Activated CD4-positive, alpha-beta memory T cell treated with anti-CD3 and anti-CD28 coated beads, Interleukin-2, amount 10 ng/mL, durations not matched to agents 7 days and 5 days (primary cell): Measurements from ENCODE around the gene RBM8A. TPM values are rescaled to one million over a fixed set of nuclear protein-coding genes. Genes with fewer than 3 reads are reported as not detected.

Experiments used
- CTCF ChIA-PET: fragments of 350-600 bp; sonication (Branson Sonifier 250); formaldehyde crosslinking; loops from one replicate; lab custom pipeline; 2021; ENCODE audit warnings: antibody characterized with exemption, inconsistent platforms; lab: Charles Lee
- POLR2A ChIA-PET: fragments of 350-600 bp; sonication (Branson Sonifier 250); formaldehyde crosslinking; loops from one replicate; lab custom pipeline; 2021; ENCODE audit warnings: antibody characterized with exemption; lab: Charles Lee
- DNase-seq: peaks from one replicate; pipeline ENCODE4 v3.0.0-alpha.2; 2020
- H3K27ac Mint-ChIP-seq: one replicate; pipeline ENCODE4 v1.8.0; 2021; ENCODE audit warnings: mild to moderate bottlenecking, mixed read lengths
- H3K27me3 Mint-ChIP-seq: one replicate; pipeline ENCODE4 v1.8.0; 2021; ENCODE audit warnings: mixed read lengths
- H3K36me3 Mint-ChIP-seq: one replicate; pipeline ENCODE4 v1.8.0; 2021; ENCODE audit warnings: low read depth, mixed read lengths
- H3K4me1 Mint-ChIP-seq: one replicate; pipeline ENCODE4 v1.8.0; 2021; ENCODE audit warnings: mixed read lengths
- H3K4me3 Mint-ChIP-seq: one replicate; pipeline ENCODE4 v1.8.0; 2021; ENCODE audit warnings: mild to moderate bottlenecking, mixed read lengths
- H3K9me3 Mint-ChIP-seq: one replicate; pipeline ENCODE4 v1.8.0; 2021; ENCODE audit warnings: mixed read lengths
- total RNA-seq, 2 experiments: library from RNA; stranded (reverse); gene quantifications; one replicate each; pipeline ENCODE4 v1.2.3, GENCODE V29; 2021

Gene RBM8A
- total RNA-seq, 2 experiments from 2014 or later, result 168 to 174 TPM

DNA sequence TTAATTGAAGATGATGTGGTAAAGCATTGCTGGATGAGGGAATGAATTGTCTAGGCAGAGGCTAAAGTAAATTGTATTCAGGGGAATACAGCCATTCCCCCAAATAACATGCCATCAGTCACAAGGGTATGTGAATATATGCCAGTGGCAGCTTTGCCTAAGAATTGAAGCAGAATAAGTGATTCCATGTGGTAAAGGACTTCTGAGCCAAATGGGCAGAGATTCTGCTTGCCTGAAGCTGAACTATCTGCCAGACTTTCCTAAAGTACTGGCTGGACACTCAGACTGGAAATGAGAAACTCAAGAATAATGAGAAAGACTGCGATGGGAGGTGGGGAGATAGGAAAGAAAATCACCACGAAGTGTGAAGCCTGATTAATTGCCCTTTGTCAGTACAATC, 28.2 kb upstream of the RBM8A start:
- Mint-ChIP-seq H3K36me3 (peaks cover 28% of the 10 kb centered on the region), H3K4me3 (peak overlapping the region; percentile 86), H3K27me3 (peaks cover 5% of the 10 kb centered on the region), H3K27ac (no peak overlapping the region), H3K9me3 (no peaks in the 10 kb centered on the region), H3K4me1 (peaks cover 73% of the 10 kb centered on the region)
- no peak for DNase-seq
- CTCF ChIA-PET, result interaction anchor here (0.6 to 5.9 kb wide), 3 partner anchors 15 to 47 kb away, joined by 3 to 34 read pairs (median 3); partner anchors contain the start of gene RBM8A
- POLR2A ChIA-PET, result interaction anchor here (1.0 to 12.6 kb wide), 5 partner anchors 9 to 97 kb away, joined by 4 to 264 read pairs (median 9); partner anchors contain the start of genes ANKRD34A, PIAS3, POLR3GL and RBM8A

DNA sequence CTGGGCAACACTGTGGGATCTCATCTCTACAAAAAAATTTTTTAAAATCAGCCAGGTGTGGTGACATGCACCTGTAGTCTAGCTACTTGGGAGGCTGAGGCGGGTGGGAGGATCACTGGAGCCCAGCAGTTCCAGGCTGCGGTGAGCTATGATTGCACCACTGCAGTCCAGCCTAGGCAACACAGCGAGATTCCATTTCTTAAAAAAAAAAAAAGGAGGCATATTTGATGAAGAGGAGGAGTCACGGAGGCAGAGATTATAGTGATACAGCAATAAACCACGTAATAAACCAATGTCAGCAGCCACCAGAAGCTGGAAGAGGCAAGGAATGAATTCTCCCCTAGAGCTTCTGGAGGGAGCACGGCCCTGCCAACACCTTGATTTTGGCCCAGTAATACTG, 26.6 kb upstream of the RBM8A start:
- H3K27ac Mint-ChIP-seq, result no peak overlapping the region
- no peaks in the 10 kb centered on the region for H3K9me3 Mint-ChIP-seq
- no peaks in the 10 kb centered on the region for H3K27me3 Mint-ChIP-seq
- no peak for DNase-seq
- POLR2A ChIA-PET, result interaction anchor here (2.6 to 12.6 kb wide), 2 partner anchors 11 to 26 kb away, joined by 9 to 264 read pairs; partner anchors contain the start of genes ANKRD34A, POLR3GL and RBM8A
- peaks cover 69% of the 10 kb centered on the region for H3K4me1 Mint-ChIP-seq
- CTCF ChIA-PET, result interaction anchor here (0.7 to 5.9 kb wide), 2 partner anchors 26 kb away, joined by 3 to 34 read pairs; partner anchors contain the start of gene RBM8A
- peaks cover 31% of the 10 kb centered on the region for H3K36me3 Mint-ChIP-seq
- no peak overlapping the region for H3K4me3 Mint-ChIP-seq

DNA sequence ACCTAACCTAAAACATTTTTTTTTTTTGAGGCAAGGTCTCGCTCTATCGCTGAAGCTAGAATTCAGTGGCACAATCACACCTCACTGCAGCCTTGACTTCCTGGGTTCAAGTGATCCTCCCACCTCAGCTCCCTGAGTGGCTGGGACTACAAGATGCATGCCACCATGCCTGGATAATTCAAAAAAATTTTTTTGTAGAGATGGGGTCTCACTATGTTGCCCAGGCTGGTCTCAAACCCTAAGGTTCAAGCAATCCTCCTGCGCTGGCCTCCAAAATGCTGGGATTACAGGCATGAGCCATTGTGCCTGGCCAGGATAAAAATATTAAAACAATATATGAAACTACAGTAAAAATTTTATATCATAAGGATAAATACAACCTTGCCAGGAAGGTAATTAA, 25.6 kb upstream of the RBM8A start:
- H3K4me1 Mint-ChIP-seq, result peaks cover 59% of the 10 kb centered on the region
- H3K9me3 Mint-ChIP-seq, result no peaks in the 10 kb centered on the region
- ChIA-PET CTCF (interaction anchor here (0.7 kb wide), 1 partner anchor 11 kb away, joined by 3 read pairs; the partner anchor contains the start of genes ANKRD34A and POLR3GL), POLR2A (interaction anchor here (1.5 to 1.9 kb wide), 2 partner anchors 11 to 26 kb away, joined by 7 to 9 read pairs; partner anchors contain the start of genes ANKRD34A, POLR3GL and RBM8A)
- no peaks in the 10 kb centered on the region for H3K27me3 Mint-ChIP-seq
- no peak overlapping the region for H3K27ac Mint-ChIP-seq
- H3K4me3 Mint-ChIP-seq, result no peak overlapping the region
- no peak for DNase-seq
- peaks cover 31% of the 10 kb centered on the region for H3K36me3 Mint-ChIP-seq

GRCh38 chr1:145951526-145951925, 24.2 kb upstream of the RBM8A start:
- H3K4me3 Mint-ChIP-seq, result no peak overlapping the region
- H3K4me1 Mint-ChIP-seq, result peaks cover 53% of the 10 kb centered on the region
- no peak for DNase-seq
- ChIA-PET CTCF (no interaction called here), POLR2A (interaction anchor here (1.5 to 1.9 kb wide), 2 partner anchors 13 to 24 kb away, joined by 7 to 9 read pairs; partner anchors contain the start of genes ANKRD34A, POLR3GL and RBM8A)
- peaks cover 36% of the 10 kb centered on the region for H3K36me3 Mint-ChIP-seq
- no peaks in the 10 kb centered on the region for H3K9me3 Mint-ChIP-seq
- no peak overlapping the region for H3K27ac Mint-ChIP-seq
- H3K27me3 Mint-ChIP-seq, result no peaks in the 10 kb centered on the region

DNA sequence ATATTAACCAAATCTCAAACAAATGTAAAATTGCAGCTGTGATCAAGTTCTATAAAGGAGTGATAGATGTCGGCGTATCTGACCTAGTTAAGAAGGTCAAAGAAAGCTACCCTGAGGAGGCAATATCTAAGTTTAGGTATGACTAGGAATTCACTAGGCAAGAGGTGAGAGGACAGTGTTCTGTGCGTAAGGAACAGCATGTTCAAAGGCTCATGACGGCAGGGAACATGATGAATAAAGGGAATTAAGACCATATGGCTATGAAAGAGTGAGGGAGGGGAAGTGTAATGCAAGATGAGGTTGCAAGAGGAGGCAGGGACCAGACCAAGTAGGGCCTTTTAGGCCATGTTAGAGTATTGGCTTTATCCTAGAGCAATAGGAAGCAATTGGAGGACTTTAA, 21.9 kb upstream of the RBM8A start:
- Mint-ChIP-seq H3K4me1 (peaks cover 32% of the 10 kb centered on the region), H3K4me3 (no peak overlapping the region), H3K27me3 (no peaks in the 10 kb centered on the region), H3K36me3 (peaks cover 33% of the 10 kb centered on the region), H3K9me3 (no peaks in the 10 kb centered on the region), H3K27ac (no peak overlapping the region)
- DNase-seq, result no peak
- ChIA-PET CTCF (interaction anchor here (1.5 kb wide), 1 partner anchor 40 kb away, joined by 3 read pairs; the partner anchor contains the start of gene ITGA10), POLR2A (interaction anchor here (1.1 to 1.4 kb wide), 2 partner anchors 9 to 22 kb away, joined by 3 to 4 read pairs; partner anchors contain the start of genes LIX1L and RBM8A)

GRCh38 chr1:145947551-145947950, 20.3 kb upstream of the RBM8A start:
- POLR2A ChIA-PET, result no interaction called here
- no peaks in the 10 kb centered on the region for H3K9me3 Mint-ChIP-seq
- no peak overlapping the region for H3K4me3 Mint-ChIP-seq
- H3K27me3 Mint-ChIP-seq, result no peaks in the 10 kb centered on the region
- H3K4me1 Mint-ChIP-seq, result peaks cover 27% of the 10 kb centered on the region
- H3K36me3 Mint-ChIP-seq, result peaks cover 36% of the 10 kb centered on the region
- DNase-seq, result no peak
- CTCF ChIA-PET, result no interaction called here
- no peak overlapping the region for H3K27ac Mint-ChIP-seq

DNA sequence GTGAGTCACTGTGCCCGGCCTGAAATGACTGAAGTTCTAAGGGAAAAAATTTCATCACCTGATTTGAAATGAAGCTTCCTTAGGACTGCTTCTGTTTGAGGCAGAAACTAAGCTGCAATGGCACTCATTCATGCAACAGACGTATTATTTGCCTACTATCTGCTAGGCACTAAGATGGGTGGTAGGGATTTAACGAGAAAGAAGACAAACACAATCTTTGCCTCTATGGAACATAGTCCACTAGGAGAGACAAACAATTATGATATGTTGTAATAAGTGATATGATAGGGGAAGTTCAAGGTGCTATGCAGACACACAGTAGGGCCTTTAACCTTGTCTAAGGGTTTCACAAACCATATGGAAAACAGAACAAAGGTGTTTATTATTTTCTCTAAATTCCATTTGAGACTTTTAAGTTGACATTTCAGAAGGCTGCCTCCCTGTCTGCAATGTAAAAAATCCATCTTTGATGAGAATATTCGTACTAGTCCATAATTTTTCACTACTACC, 19.2 kb upstream of the RBM8A start:
- Mint-ChIP-seq H3K36me3 (peaks cover 38% of the 10 kb centered on the region), H3K9me3 (no peaks in the 10 kb centered on the region), H3K27ac (no peak overlapping the region), H3K27me3 (no peaks in the 10 kb centered on the region), H3K4me1 (peaks cover 19% of the 10 kb centered on the region), H3K4me3 (no peak overlapping the region)
- ChIA-PET CTCF (interaction anchor here (1.4 kb wide), 1 partner anchor 13 kb away, joined by 3 read pairs; no protein-coding TSS in a partner anchor), POLR2A (interaction anchor here (2.7 kb wide), 1 partner anchor 11 kb away, joined by 9 read pairs; the partner anchor contains the start of gene LIX1L)
- no peak for DNase-seq

DNA sequence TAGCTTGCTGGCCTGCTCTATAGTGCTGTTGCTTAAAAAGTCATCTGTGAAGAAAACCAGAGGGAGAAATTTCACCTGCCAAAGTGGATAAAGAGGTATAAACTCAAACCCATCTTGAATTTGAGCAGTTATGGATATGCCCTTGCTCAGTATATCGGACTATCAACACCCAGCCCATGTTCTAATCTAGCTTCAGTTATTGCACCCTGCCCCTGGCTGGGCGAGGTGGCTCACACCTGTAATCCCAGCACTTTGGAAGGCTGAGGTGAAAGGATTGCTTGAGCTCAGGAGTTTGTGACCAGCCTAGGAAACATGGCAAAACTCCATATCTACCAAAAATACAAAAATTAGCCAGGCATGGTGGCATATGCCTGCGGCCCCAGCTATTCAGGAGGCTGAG, 17.2 kb upstream of the RBM8A start:
- H3K27me3 Mint-ChIP-seq, result no peaks in the 10 kb centered on the region
- no peak overlapping the region for H3K4me3 Mint-ChIP-seq
- peaks cover 5% of the 10 kb centered on the region for H3K4me1 Mint-ChIP-seq
- no peak for DNase-seq
- no peaks in the 10 kb centered on the region for H3K9me3 Mint-ChIP-seq
- ChIA-PET CTCF (interaction anchor here (0.7 to 1.3 kb wide), 2 partner anchors 13 to 74 kb away, joined by 4 read pairs; partner anchors contain the start of gene LIX1L), POLR2A (interaction anchor here (1.0 to 2.7 kb wide), 3 partner anchors 13 to 20 kb away, joined by 3 to 9 read pairs (median 5); partner anchors contain the start of genes ANKRD34A, LIX1L and POLR3GL)
- peaks cover 37% of the 10 kb centered on the region for H3K36me3 Mint-ChIP-seq
- no peak overlapping the region for H3K27ac Mint-ChIP-seq

- Mint-ChIP-seq H3K27me3 (no peaks in the 10 kb centered on the region), H3K9me3 (no peaks in the 10 kb centered on the region), H3K36me3 (peaks cover 37% of the 10 kb centered on the region), H3K4me1 (peaks cover 2% of the 10 kb centered on the region), H3K27ac (no peak overlapping the region), H3K4me3 (no peak overlapping the region)
- CTCF ChIA-PET, result interaction anchor here (1.0 to 3.0 kb wide), 2 partner anchors 16 to 33 kb away, joined by 5 to 11 read pairs; partner anchors contain the start of genes ITGA10 and RBM8A
- no peak for DNase-seq
- POLR2A ChIA-PET, result interaction anchor here (1.0 to 2.1 kb wide), 5 partner anchors 16 to 53 kb away, joined by 3 to 11 read pairs (median 3); partner anchors contain the start of genes ANKRD34A, POLR3GL, RBM8A and TXNIP
Measured at GRCh38 chr1:145942871-145943270, 15.6 kb upstream of the RBM8A start.

DNA sequence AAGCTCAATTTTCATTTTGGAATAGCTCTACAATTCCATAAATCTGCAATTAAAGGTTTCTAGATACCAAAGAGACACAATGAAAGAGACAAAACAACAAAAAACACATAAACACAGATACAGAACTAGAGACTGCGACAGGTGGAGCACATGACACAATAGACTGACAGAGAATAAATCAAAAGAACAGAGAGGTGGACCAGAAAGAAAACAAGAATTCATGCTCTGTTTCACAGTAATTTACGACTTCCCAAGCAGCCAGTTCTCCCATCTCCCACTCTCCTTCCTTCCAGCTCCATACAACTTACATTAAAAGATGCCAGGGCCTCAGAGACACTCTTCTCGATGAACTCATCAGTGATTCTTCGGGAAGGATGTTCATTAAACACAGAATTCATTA, 15.1 kb upstream of the RBM8A start:
- CTCF ChIA-PET, result interaction anchor here (1.0 to 3.0 kb wide), 2 partner anchors 15 to 33 kb away, joined by 5 to 11 read pairs; partner anchors contain the start of genes ITGA10 and RBM8A
- Mint-ChIP-seq H3K27me3 (no peaks in the 10 kb centered on the region), H3K4me1 (peaks cover 2% of the 10 kb centered on the region), H3K36me3 (peaks cover 39% of the 10 kb centered on the region), H3K9me3 (no peaks in the 10 kb centered on the region), H3K4me3 (no peak overlapping the region), H3K27ac (no peak overlapping the region)
- POLR2A ChIA-PET, result interaction anchor here (1.0 to 2.1 kb wide), 5 partner anchors 15 to 54 kb away, joined by 3 to 11 read pairs (median 3); partner anchors contain the start of genes ANKRD34A, POLR3GL, RBM8A and TXNIP
- no peak for DNase-seq

DNA sequence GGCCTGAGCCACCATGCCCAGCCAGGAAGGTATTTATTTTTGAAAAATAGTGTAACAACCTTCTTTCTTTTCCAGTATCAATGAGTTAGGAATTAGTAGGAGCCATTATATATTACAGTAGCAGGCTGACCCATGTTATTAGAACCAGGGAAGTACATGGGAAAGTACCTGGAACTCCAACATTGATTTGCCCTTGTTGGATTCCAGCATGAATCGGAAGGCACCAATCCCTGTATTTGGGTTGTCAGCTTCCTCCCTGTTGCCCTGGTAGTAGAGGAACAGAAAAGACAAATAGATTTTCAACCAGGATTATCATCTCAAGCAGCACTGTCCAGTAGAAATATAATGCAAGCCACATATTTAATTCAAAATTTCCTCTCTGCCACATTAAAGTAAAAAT, 10.2 kb upstream of the RBM8A start:
- H3K4me3 Mint-ChIP-seq, result no peak overlapping the region
- H3K9me3 Mint-ChIP-seq, result no peaks in the 10 kb centered on the region
- H3K36me3 Mint-ChIP-seq, result peaks cover 48% of the 10 kb centered on the region
- no peaks in the 10 kb centered on the region for H3K27me3 Mint-ChIP-seq
- POLR2A ChIA-PET, result interaction anchor here (1.2 to 2.4 kb wide), 2 partner anchors 10 to 27 kb away, joined by 5 to 17 read pairs; partner anchors contain the start of genes ANKRD34A, POLR3GL and RBM8A
- peaks cover 16% of the 10 kb centered on the region for H3K4me1 Mint-ChIP-seq
- no peak for DNase-seq
- no peak overlapping the region for H3K27ac Mint-ChIP-seq
- CTCF ChIA-PET, result no interaction called here

- ChIA-PET CTCF (interaction anchor here (1.5 kb wide), 1 partner anchor 22 kb away, joined by 5 read pairs; the partner anchor contains the start of gene LIX1L), POLR2A (interaction anchor here (1.7 to 2.4 kb wide), 3 partner anchors 9 to 62 kb away, joined by 3 to 17 read pairs (median 7); partner anchors contain the start of gene RBM8A)
- Mint-ChIP-seq H3K4me1 (peaks cover 23% of the 10 kb centered on the region), H3K36me3 (peaks cover 43% of the 10 kb centered on the region), H3K27ac (no peak overlapping the region), H3K9me3 (no peaks in the 10 kb centered on the region), H3K4me3 (no peak overlapping the region), H3K27me3 (no peaks in the 10 kb centered on the region)
- no peak for DNase-seq
Measured at GRCh38 chr1:145936247-145936646, 9.0 kb upstream of the RBM8A start.
